Upper lobe of left lung (tissue), 6 donors: ENCODE measurements around the gene SRPK2. TPM values are rescaled to one million over a fixed set of nuclear protein-coding genes. Genes with fewer than 3 reads are reported as not detected.

Source experiments
- ATAC-seq, 2 donors: fragments of 200-7000 bp; cut with Tn5 transposase; one replicate each; pipeline ENCODE4 v1.9.1; 2022; ENCODE audit warnings: mild to moderate bottlenecking in 2 of 2, moderate library complexity in 2 of 2; ENCODE audit not compliant: low FRiP score in 2 of 2
- DNase-seq, 2 donors: peaks; one replicate each; pipeline ENCODE4 v3.0.0-alpha.2; 2019 to 2020
- H3K27ac ChIP-seq, 4 donors: fragments of 200-600 bp; sonication (generic); one replicate each; pipeline ENCODE4 v1.5.1; 2016 to 2019
- H3K27me3 ChIP-seq, 4 donors: fragments of 200-600 bp; sonication (generic); one replicate each; pipeline ENCODE4 v1.5.1; 2017 to 2019
- H3K36me3 ChIP-seq, 4 donors: fragments of 200-600 bp; sonication (generic); one replicate each; pipeline ENCODE4 v1.5.1; 2016 to 2019
- H3K4me1 ChIP-seq, 4 donors: fragments of 200-600 bp; sonication (generic); one replicate each; pipeline ENCODE4 v1.5.1; 2018 to 2019
- H3K4me3 ChIP-seq, 4 donors: fragments of 200-600 bp; sonication (generic); one replicate each; pipeline ENCODE4 v1.5.1; 2017 to 2019; ENCODE audit warnings: mild to moderate bottlenecking in 2 of 4, moderate library complexity in 1 of 4
- H3K9me3 ChIP-seq, 4 donors: fragments of 200-600 bp; sonication (generic); one replicate each; pipeline ENCODE4 v1.5.1; 2018 to 2019
- EP300 ChIP-seq, 4 donors: sonication (generic); formaldehyde crosslinking; IDR thresholded peaks; one replicate each; pipeline ENCODE4 v1.5.1; 2017; ENCODE audit warnings: antibody characterized with exemption in 4 of 4, control low read depth in 2 of 4
- POLR2A ChIP-seq, 4 donors: fragments of 450-650 bp; IDR thresholded peaks; one replicate each; pipeline ENCODE4 v1.5.1; 2016 to 2017; ENCODE audit warnings: antibody characterized with exemption in 4 of 4, mild to moderate bottlenecking in 2 of 4
- POLR2AphosphoS5 ChIP-seq, 2 donors: sonication (generic); formaldehyde crosslinking; IDR thresholded peaks; one replicate each; pipeline ENCODE4 v1.5.1; 2017; ENCODE audit warnings: antibody characterized with exemption in 2 of 2
- whole genome bisulfite sequencing, 2 donors: methylation state at CpG; one replicate each; pipeline ENCODE4 v1.1.5; 2017 to 2018; 5-methylcytosine and 5-hydroxymethylcytosine counted together
- total RNA-seq, 6 donors: library from RNA; depleted of rRNA in 4 of 6; stranded (reverse); fragments of >200 nt in 4 of 6; gene quantifications; one replicate each; pipeline versions ENCODE4 v1.1.0 to v1.2.1, GENCODE V29; 2016 to 2021
- TF ChIP-seq, protein P1 (sequence below), 6 experiments: fragments of 450-650 bp in 4 of 6; fragments of 200-600 bp in 2 of 6; sonication (generic) in 2 of 6; IDR thresholded peaks; one replicate each; pipeline ENCODE4 v1.5.1; 2016 to 2019; ENCODE audit warnings: antibody characterized with exemption in 6 of 6
- donor health status: DM: no; HTN: no; CAD: no; lungs with moderate emphysema.
- donor health status: DM: no; HTN: yes; CAD: no; lungs with severe emphysema.

The SRPK2 gene
- total RNA-seq, 6 donors from 2014 or later = 29.6 to 55.6 (median 45.6) TPM

DNA sequence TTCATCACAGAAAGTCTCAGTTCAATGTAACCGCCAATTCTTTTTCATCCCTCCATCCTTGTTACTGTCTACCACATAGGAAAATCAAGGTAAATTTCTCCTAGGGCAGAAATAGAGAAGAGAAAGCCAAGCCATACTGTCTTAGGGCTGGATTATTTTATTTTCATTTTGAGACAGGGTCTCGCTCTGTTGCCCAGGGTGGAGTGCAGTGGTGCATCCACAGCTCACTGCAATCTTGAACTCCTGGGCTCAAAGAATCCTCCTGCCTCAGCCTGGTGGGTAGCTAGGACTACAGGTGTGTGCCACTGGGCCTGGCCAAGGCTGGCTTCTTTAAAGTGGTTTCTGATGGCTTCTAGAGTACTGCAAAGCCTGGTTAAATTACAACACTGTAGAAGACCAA, 181.7 kb downstream of the SRPK2 start:
- no peaks in the 10 kb centered on the region for H3K36me3 ChIP-seq
- TF ChIP-seq POLR2AphosphoS5 (IDR thresholded peaks at IDR 0.05) (no peak), POLR2A (IDR thresholded peaks at IDR 0.05) (no peak), EP300 (IDR thresholded peaks at IDR 0.05) (no peak)
- TF ChIP-seq, protein P1, sequence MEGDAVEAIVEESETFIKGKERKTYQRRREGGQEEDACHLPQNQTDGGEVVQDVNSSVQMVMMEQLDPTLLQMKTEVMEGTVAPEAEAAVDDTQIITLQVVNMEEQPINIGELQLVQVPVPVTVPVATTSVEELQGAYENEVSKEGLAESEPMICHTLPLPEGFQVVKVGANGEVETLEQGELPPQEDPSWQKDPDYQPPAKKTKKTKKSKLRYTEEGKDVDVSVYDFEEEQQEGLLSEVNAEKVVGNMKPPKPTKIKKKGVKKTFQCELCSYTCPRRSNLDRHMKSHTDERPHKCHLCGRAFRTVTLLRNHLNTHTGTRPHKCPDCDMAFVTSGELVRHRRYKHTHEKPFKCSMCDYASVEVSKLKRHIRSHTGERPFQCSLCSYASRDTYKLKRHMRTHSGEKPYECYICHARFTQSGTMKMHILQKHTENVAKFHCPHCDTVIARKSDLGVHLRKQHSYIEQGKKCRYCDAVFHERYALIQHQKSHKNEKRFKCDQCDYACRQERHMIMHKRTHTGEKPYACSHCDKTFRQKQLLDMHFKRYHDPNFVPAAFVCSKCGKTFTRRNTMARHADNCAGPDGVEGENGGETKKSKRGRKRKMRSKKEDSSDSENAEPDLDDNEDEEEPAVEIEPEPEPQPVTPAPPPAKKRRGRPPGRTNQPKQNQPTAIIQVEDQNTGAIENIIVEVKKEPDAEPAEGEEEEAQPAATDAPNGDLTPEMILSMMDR (IDR thresholded peaks at IDR 0.05) = no peak
- no peak for ATAC-seq
- no peak for DNase-seq
- WGBS, 2 donors = 99% methylated on average over 2 of the region's 2 CpGs
- H3K9me3 ChIP-seq = no peaks in the 10 kb centered on the region
- H3K4me1 ChIP-seq = peaks cover 0 to 18% (median 10%) of the 10 kb centered on the region in 4 donors
- no peak overlapping the region for H3K4me3 ChIP-seq
- no peak overlapping the region for H3K27ac ChIP-seq
- no peaks in the 10 kb centered on the region for H3K27me3 ChIP-seq

DNA sequence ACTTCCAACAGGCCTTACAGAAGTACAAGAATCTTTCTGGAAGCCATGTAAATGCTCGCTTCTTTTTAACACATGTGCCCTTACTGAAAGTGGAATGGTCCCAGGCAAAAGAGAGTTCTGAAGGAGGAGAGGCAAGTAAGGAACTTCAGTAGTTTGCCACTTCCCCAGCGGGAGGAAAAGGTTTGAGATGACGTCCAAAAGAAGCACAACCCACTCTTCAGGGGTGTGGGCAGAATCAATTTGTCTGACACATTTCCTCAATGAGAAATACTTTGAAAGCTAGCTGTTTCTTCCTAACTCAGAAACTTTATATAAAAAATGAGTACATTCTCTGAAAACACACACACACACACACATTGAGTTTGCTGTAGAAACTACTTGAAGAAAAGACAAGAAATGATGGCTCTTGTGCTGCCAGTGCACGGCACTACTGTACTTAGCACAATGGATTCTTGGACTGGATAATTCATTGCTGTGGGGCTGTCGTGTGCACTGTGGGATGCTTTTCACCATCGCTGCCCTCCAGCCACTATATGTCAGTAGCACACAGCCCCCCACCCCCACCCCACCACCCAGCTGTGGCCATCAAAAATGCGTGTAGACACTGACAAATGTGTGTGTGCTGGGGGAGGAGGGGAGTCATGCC, 183.0 kb downstream of the SRPK2 start:
- DNase-seq (no peak), ATAC-seq (peak in 1 of 2 donors; percentile 38)
- no peaks in the 10 kb centered on the region for H3K36me3 ChIP-seq
- peaks cover 0 to 11% (median 8%) of the 10 kb centered on the region in 4 donors for H3K4me1 ChIP-seq
- no peak overlapping the region for H3K4me3 ChIP-seq
- 75 to 93% methylated on average over 6 to 7 of the region's 7 CpGs for WGBS, 2 donors
- H3K27ac ChIP-seq = no peak overlapping the region
- no peak for TF ChIP-seq POLR2A (IDR thresholded peaks at IDR 0.05)
- TF ChIP-seq EP300 (IDR thresholded peaks at IDR 0.05) = no peak
- TF ChIP-seq, protein P1 (IDR thresholded peaks at IDR 0.05) = no peak
- TF ChIP-seq POLR2AphosphoS5 (IDR thresholded peaks at IDR 0.05) = no peak
- H3K9me3 ChIP-seq = no peaks in the 10 kb centered on the region
- H3K27me3 ChIP-seq = no peaks in the 10 kb centered on the region

DNA sequence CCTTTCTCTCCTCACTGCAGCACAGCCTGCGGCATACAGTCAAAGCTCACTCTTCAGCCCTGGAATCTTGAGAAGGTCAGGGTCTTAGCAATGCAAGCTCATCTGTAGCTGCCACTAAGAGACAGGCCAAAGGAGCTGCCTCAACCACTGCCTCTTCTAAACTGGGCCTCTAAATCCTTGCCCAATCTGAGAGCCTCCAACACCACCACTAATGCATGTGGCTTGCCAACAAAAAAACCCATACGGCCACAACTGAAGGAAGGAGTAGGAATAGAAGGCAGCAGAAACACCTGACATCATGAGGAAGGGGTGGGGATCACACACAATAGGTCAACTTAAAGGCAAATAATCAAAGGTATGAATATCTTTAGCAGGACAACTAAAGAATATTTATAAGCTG, 183.8 kb downstream of the SRPK2 start:
- DNase-seq (no peak), ATAC-seq (no peak)
- Histone ChIP-seq H3K36me3 (peaks cover 0 to 4% (median 0%) of the 10 kb centered on the region in 4 donors), H3K27ac (no peak overlapping the region), H3K27me3 (no peaks in the 10 kb centered on the region), H3K4me3 (no peak overlapping the region), H3K9me3 (no peaks in the 10 kb centered on the region), H3K4me1 (peaks cover 0 to 8% (median 3%) of the 10 kb centered on the region in 4 donors)
- WGBS, 2 donors = 83 to 91% methylated on average over 1 to 2 of the region's 2 CpGs
- TF ChIP-seq POLR2A (IDR thresholded peaks at IDR 0.05) (no peak), EP300 (IDR thresholded peaks at IDR 0.05) (no peak), POLR2AphosphoS5 (IDR thresholded peaks at IDR 0.05) (no peak)
- TF ChIP-seq, protein P1 (IDR thresholded peaks at IDR 0.05) = no peak

DNA sequence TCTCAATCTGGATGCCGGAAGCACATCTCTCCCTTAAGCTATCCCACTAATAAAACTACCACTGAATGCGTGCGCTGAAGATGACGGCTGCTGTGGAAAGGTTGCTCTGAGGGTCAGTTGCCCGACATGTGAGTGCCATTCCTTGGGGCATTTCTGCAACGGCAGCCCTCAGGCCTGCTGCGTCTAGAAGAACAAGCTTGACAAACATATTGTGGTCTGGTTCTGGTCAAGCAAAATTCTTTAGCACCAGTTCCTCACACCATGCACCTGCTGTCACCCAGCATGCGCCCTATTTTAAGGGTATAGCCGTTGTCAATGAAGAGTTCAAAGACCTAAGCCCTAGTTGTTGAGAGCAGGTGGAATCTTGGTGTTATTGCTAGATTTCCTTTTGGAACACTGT, 184.2 kb downstream of the SRPK2 start:
- WGBS, 2 donors = 91 to 96% methylated on average over 8 to 9 of the region's 9 CpGs

DNA sequence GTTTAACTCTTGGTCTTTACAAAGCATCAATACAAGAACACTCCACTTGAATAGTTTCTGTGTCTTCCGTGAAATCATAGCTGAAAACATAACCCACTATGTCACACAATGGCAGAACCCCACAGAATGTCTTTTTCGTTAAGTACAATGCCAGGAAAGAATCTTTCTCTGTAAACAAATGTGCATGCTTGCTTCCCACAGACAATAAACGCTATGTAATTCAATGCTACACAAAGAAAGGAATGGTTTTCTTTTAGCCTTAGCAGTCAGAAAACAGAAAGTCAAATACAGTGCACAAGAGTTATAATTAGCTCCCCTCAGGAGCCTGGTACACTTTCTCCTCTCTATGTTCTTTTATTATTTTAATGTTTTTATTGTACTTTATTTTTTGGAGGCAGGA, 186.1 kb downstream of the SRPK2 start:
- 62 to 72% methylated on average over 3 of the region's 3 CpGs for whole genome bisulfite sequencing, 2 donors
- Histone ChIP-seq H3K36me3 (peaks cover 0 to 4% (median 0%) of the 10 kb centered on the region in 4 donors), H3K27ac (peak overlapping the region in 2 of 4 donors; percentile 20 to 30), H3K4me3 (no peak overlapping the region), H3K9me3 (no peaks in the 10 kb centered on the region), H3K27me3 (no peaks in the 10 kb centered on the region), H3K4me1 (peaks cover 0 to 4% (median 0%) of the 10 kb centered on the region in 4 donors)
- ATAC-seq (no peak), DNase-seq (no peak)
- no peak for TF ChIP-seq EP300 (IDR thresholded peaks at IDR 0.05)

More for the DNA sequence above, 184.2 kb downstream of the SRPK2 start:
- DNase-seq = no peak
- Histone ChIP-seq H3K27me3 (no peaks in the 10 kb centered on the region), H3K9me3 (no peaks in the 10 kb centered on the region), H3K4me1 (peaks cover 0 to 8% (median 0%) of the 10 kb centered on the region in 4 donors), H3K36me3 (peaks cover 0 to 4% (median 0%) of the 10 kb centered on the region in 4 donors), H3K4me3 (no peak overlapping the region), H3K27ac (no peak overlapping the region)
- no peak for ATAC-seq
- TF ChIP-seq EP300 (IDR thresholded peaks at IDR 0.05) (no peak), POLR2A (IDR thresholded peaks at IDR 0.05) (no peak)

DNA sequence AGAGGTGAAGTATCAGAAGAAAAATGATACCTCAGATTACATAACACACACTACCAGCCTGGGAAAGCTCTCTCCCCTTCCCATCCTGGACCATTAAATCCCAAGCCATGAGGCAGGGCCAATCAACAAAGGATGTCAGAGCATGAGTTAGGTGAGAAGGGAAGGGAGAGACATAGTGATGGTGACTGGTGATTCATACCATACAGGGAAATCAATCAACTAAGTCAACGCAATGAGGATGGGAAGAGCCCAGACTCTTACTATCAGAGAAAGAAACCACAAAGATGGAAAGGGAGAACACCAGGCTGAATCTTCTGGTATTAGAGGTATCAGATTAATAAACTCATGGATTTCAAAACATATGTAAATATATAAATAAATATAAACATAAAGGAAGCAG, 189.3 kb downstream of the SRPK2 start:
- WGBS, 2 donors = 85 to 100% methylated on average over 1 of the region's 1 CpG
- H3K27ac ChIP-seq = no peak overlapping the region
- no peaks in the 10 kb centered on the region for H3K27me3 ChIP-seq
- no peaks in the 10 kb centered on the region for H3K9me3 ChIP-seq
- DNase-seq (no peak), ATAC-seq (no peak)
- peaks cover 0 to 4% (median 0%) of the 10 kb centered on the region in 4 donors for H3K4me1 ChIP-seq
- peaks cover 0 to 4% (median 0%) of the 10 kb centered on the region in 4 donors for H3K36me3 ChIP-seq
- TF ChIP-seq POLR2AphosphoS5 (IDR thresholded peaks at IDR 0.05) (no peak), EP300 (IDR thresholded peaks at IDR 0.05) (no peak), POLR2A (IDR thresholded peaks at IDR 0.05) (no peak)
- TF ChIP-seq, protein P1 (IDR thresholded peaks at IDR 0.05) = no peak
- H3K4me3 ChIP-seq = no peak overlapping the region
